Neural cell (in vitro differentiated cells): ENCODE measurements around the gene CNST. TPM values are rescaled to one million over a fixed set of nuclear protein-coding genes. Genes with fewer than 3 reads are reported as not detected.

ENCODE experiments used
- H2AFZ ChIP-seq: fragments of 200-600, 300-800 bp; sonication (generic), shearing (Covaris generic); 2 replicates; pipeline ENCODE4 v1.6.0; 2014; ENCODE audit warnings: low read depth, mild to moderate bottlenecking, antibody characterized with exemption, low read length, moderate library complexity
- H3F3A ChIP-seq: fragments of 200-600 bp; shearing (Covaris generic); 2 replicates; pipeline ENCODE4 v1.6.1; 2016; ENCODE audit warnings: mild to moderate bottlenecking, moderate library complexity, mixed read lengths, antibody characterized with exemption, low read length; ENCODE audit not compliant: insufficient read depth, poor library complexity, severe bottlenecking
- H3K27ac ChIP-seq: fragments of 200-600, 300-800 bp; sonication (generic), shearing (Covaris generic); 2 replicates; pipeline ENCODE4 v1.5.1; 2014; ENCODE audit warnings: mild to moderate bottlenecking, low read length, moderate library complexity
- H3K27me3 ChIP-seq: fragments of 300-800, 200-600 bp; sonication (generic), shearing (Covaris generic); 2 replicates; pipeline ENCODE4 v1.6.0; 2014; ENCODE audit warnings: mild to moderate bottlenecking, low read depth, low read length, moderate library complexity; ENCODE audit not compliant: insufficient read depth
- H3K36me3 ChIP-seq: fragments of 300-800, 200-600 bp; sonication (generic), shearing (Covaris generic); 2 replicates; pipeline ENCODE4 v1.5.1; 2014; ENCODE audit warnings: mild to moderate bottlenecking, antibody characterized with exemption, low read length, moderate library complexity; ENCODE audit not compliant: insufficient read depth
- H3K4me2 ChIP-seq: fragments of 300-800, 200-600 bp; sonication (generic), shearing (Covaris generic); 2 replicates; pipeline ENCODE4 v1.6.0; 2014; ENCODE audit warnings: mild to moderate bottlenecking, low read length
- H3K4me3 ChIP-seq: fragments of 300-800, 200-600 bp; sonication (generic), shearing (Covaris generic); 2 replicates; pipeline ENCODE4 v1.5.1; 2014; ENCODE audit warnings: mild to moderate bottlenecking, low read length, moderate library complexity
- H3K79me2 ChIP-seq: fragments of 200-600 bp; shearing (Covaris generic); replicated peaks from 2 replicates; pipeline ENCODE4 v1.6.0; 2014; ENCODE audit warnings: mild to moderate bottlenecking, low read length, moderate library complexity; ENCODE audit not compliant: insufficient read depth
- H3K9ac ChIP-seq: fragments of 300-800, 200-600 bp; sonication (generic), shearing (Covaris generic); 2 replicates; pipeline ENCODE4 v1.6.1; 2016; ENCODE audit warnings: mild to moderate bottlenecking, low read length, mixed read lengths
- H3K9me2 ChIP-seq: fragments of 200-600 bp; shearing (Covaris generic); 2 replicates; pipeline ENCODE4 v1.6.1; 2016; ENCODE audit warnings: mild to moderate bottlenecking, low read length, mixed read lengths; ENCODE audit not compliant: insufficient read depth
- H3K9me3 ChIP-seq: fragments of 200-600, 300-800 bp; sonication (generic), shearing (Covaris generic); 2 replicates; pipeline ENCODE4 v1.6.1; 2016; ENCODE audit warnings: mild to moderate bottlenecking, mixed run types, low read length, moderate library complexity, mixed read lengths
- H4K20me1 ChIP-seq: fragments of 200-600 bp; shearing (Covaris generic); 2 replicates; pipeline ENCODE4 v1.6.1; 2016; ENCODE audit warnings: mild to moderate bottlenecking, mixed run types; ENCODE audit not compliant: insufficient read depth
- EP300 ChIP-seq: fragments of 450-650 bp; conservative IDR thresholded peaks from 2 replicates; pipeline ENCODE4 v1.6.1; 2014; ENCODE audit warnings: antibody characterized with exemption, mild to moderate bottlenecking, moderate library complexity; ENCODE audit not compliant: poor library complexity, severe bottlenecking
- EZH2 ChIP-seq: fragments of 200-600, 300-800 bp; shearing (Covaris generic), sonication (generic); IDR thresholded peaks from 2 replicates; pipeline ENCODE4 v1.6.1; 2014; ENCODE audit warnings: antibody characterized with exemption, low read length, borderline replicate concordance, mild to moderate bottlenecking; ENCODE audit not compliant: insufficient read depth, poor library complexity, severe bottlenecking
- MXI1 ChIP-seq: fragments of 450-650 bp; conservative IDR thresholded peaks from 2 replicates; pipeline ENCODE4 v1.6.1; 2014; ENCODE audit warnings: antibody characterized with exemption, mild to moderate bottlenecking; ENCODE audit not compliant: poor library complexity, severe bottlenecking
- POLR2AphosphoS5 ChIP-seq: IDR thresholded peaks from 2 replicates; pipeline ENCODE4 v1.6.1; 2012
- RAD21 ChIP-seq: fragments of 450-650 bp; conservative IDR thresholded peaks from 2 replicates; pipeline ENCODE4 v1.6.1; 2014; ENCODE audit warnings: antibody characterized with exemption, mild to moderate bottlenecking, moderate library complexity
- SMC3 ChIP-seq: fragments of 450-650 bp; conservative IDR thresholded peaks from 2 replicates; pipeline ENCODE4 v1.6.1; 2014; ENCODE audit warnings: antibody characterized with exemption, mild to moderate bottlenecking, moderate library complexity; ENCODE audit not compliant: poor library complexity
- TAF1 ChIP-seq: IDR thresholded peaks from 2 replicates; pipeline ENCODE4 v1.6.1; 2012; ENCODE audit warnings: low read depth
- polyA plus RNA-seq: library from polyadenylated mRNA; depleted of rRNA; stranded (reverse); fragments of >200 nt; gene quantifications from 2 replicates; pipeline ENCODE4 v1.2.3, GENCODE V29; 2014
- TF ChIP-seq, protein P1 (sequence below): IDR thresholded peaks from 2 replicates; pipeline ENCODE4 v1.6.1; 2012; ENCODE audit warnings: borderline replicate concordance
- TF ChIP-seq, protein P2 (sequence below): fragments of 450-650 bp; IDR thresholded peaks from 2 replicates; pipeline ENCODE4 v1.5.1; 2014; ENCODE audit warnings: antibody characterized with exemption, mild to moderate bottlenecking, moderate library complexity; ENCODE audit not compliant: poor library complexity, severe bottlenecking

The CNST gene
- polyA plus RNA-seq, 1 donor from 2014 or later, result 26.3 TPM

- Histone ChIP-seq H3K9ac (no peak overlapping the region), H3K36me3 (no peaks in the 10 kb centered on the region), H3K27me3 (no peaks in the 10 kb centered on the region)
Measured at GRCh38 chr1:246617768-246618167, 51.5 kb downstream of the CNST start.

GRCh38 chr1:246618240-246618808, 52.1 kb downstream of the CNST start:
- Histone ChIP-seq H3K4me3 (no peak overlapping the region), H3K4me2 (no peak overlapping the region), H3K36me3 (no peaks in the 10 kb centered on the region), H3F3A (no peaks in the 10 kb centered on the region), H3K9ac (no peak overlapping the region), H3K79me2 (no peaks in the 10 kb centered on the region), H3K9me2 (no peaks in the 10 kb centered on the region), H3K27me3 (no peaks in the 10 kb centered on the region), H3K9me3 (no peaks in the 10 kb centered on the region), H2AFZ (no peak overlapping the region), H4K20me1 (no peaks in the 10 kb centered on the region), H3K27ac (no peak overlapping the region)
- TF ChIP-seq, protein P1, sequence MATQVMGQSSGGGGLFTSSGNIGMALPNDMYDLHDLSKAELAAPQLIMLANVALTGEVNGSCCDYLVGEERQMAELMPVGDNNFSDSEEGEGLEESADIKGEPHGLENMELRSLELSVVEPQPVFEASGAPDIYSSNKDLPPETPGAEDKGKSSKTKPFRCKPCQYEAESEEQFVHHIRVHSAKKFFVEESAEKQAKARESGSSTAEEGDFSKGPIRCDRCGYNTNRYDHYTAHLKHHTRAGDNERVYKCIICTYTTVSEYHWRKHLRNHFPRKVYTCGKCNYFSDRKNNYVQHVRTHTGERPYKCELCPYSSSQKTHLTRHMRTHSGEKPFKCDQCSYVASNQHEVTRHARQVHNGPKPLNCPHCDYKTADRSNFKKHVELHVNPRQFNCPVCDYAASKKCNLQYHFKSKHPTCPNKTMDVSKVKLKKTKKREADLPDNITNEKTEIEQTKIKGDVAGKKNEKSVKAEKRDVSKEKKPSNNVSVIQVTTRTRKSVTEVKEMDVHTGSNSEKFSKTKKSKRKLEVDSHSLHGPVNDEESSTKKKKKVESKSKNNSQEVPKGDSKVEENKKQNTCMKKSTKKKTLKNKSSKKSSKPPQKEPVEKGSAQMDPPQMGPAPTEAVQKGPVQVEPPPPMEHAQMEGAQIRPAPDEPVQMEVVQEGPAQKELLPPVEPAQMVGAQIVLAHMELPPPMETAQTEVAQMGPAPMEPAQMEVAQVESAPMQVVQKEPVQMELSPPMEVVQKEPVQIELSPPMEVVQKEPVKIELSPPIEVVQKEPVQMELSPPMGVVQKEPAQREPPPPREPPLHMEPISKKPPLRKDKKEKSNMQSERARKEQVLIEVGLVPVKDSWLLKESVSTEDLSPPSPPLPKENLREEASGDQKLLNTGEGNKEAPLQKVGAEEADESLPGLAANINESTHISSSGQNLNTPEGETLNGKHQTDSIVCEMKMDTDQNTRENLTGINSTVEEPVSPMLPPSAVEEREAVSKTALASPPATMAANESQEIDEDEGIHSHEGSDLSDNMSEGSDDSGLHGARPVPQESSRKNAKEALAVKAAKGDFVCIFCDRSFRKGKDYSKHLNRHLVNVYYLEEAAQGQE, result no peak
- no peak for TF ChIP-seq TAF1
- no peak for TF ChIP-seq SMC3
- TF ChIP-seq EP300, result no peak
- TF ChIP-seq POLR2AphosphoS5, result no peak
- no peak for TF ChIP-seq MXI1
- TF ChIP-seq RAD21, result no peak
- TF ChIP-seq, protein P2, sequence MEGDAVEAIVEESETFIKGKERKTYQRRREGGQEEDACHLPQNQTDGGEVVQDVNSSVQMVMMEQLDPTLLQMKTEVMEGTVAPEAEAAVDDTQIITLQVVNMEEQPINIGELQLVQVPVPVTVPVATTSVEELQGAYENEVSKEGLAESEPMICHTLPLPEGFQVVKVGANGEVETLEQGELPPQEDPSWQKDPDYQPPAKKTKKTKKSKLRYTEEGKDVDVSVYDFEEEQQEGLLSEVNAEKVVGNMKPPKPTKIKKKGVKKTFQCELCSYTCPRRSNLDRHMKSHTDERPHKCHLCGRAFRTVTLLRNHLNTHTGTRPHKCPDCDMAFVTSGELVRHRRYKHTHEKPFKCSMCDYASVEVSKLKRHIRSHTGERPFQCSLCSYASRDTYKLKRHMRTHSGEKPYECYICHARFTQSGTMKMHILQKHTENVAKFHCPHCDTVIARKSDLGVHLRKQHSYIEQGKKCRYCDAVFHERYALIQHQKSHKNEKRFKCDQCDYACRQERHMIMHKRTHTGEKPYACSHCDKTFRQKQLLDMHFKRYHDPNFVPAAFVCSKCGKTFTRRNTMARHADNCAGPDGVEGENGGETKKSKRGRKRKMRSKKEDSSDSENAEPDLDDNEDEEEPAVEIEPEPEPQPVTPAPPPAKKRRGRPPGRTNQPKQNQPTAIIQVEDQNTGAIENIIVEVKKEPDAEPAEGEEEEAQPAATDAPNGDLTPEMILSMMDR, result no peak
- no peak for TF ChIP-seq EZH2

More at GRCh38 chr1:246617768-246618167, 51.5 kb downstream of the CNST start:
- H3K4me2 ChIP-seq, result no peak overlapping the region
- H3F3A ChIP-seq, result no peaks in the 10 kb centered on the region
- no peaks in the 10 kb centered on the region for H3K9me3 ChIP-seq
- H3K27ac ChIP-seq, result no peak overlapping the region
- no peak overlapping the region for H2AFZ ChIP-seq
- H3K4me3 ChIP-seq, result no peak overlapping the region
- H4K20me1 ChIP-seq, result no peaks in the 10 kb centered on the region
- H3K9me2 ChIP-seq, result no peaks in the 10 kb centered on the region
- TF ChIP-seq POLR2AphosphoS5 (no peak), SMC3 (no peak), EP300 (no peak), EZH2 (no peak), RAD21 (no peak)
- TF ChIP-seq, protein P1, result no peak
- TF ChIP-seq, protein P2, result no peak
- no peaks in the 10 kb centered on the region for H3K79me2 ChIP-seq
